Left colon (tissue), 2 donors: ENCODE results near the gene PLEKHG4B. TPM values are rescaled to one million over a fixed set of nuclear protein-coding genes. Genes with fewer than 3 reads are reported as not detected.
"Not testable (repeated sequence)": the region's sequence is repeated elsewhere in the genome, so short reads cannot be mapped to it uniquely, and the experiment has no call there.

Experiments
- ATAC-seq: fragments of 200-7000 bp; cut with Tn5 transposase; one replicate; pipeline ENCODE4 v1.9.1; 2020; ENCODE audit warnings: mild to moderate bottlenecking, moderate library complexity
- DNase-seq, 2 donors: peaks; one replicate each; pipeline ENCODE4 v3.0.0-alpha.2; 2020
- intact Hi-C, 2 donors: fragments of 100-400 bp; cut with DNase I in 1 of 2; cut with micrococcal nuclease in 1 of 2; formaldehyde crosslinking; loops; one replicate each; pipeline versions ENCODE4 v1.11.2 to v1.14.0; 2022; cut with DNase I, micrococcal nuclease
- total RNA-seq, 2 donors: library from RNA; stranded (reverse); fragmentation: NEBNext Ultra II Directional; extraction: Animal tissue kit (Norgen Biotek cat#: 25700); gene quantifications; one replicate each; pipeline ENCODE4 v1.2.1, GENCODE V29; 2021
- donor health status: DM: no; HTN: no; CAD: no.
- donor health status: DM: yes; HTN: yes; CAD: no.

Gene PLEKHG4B
- total RNA-seq, 2 donors from 2014 or later = 0.39 TPM; not detected in 1

DNA sequence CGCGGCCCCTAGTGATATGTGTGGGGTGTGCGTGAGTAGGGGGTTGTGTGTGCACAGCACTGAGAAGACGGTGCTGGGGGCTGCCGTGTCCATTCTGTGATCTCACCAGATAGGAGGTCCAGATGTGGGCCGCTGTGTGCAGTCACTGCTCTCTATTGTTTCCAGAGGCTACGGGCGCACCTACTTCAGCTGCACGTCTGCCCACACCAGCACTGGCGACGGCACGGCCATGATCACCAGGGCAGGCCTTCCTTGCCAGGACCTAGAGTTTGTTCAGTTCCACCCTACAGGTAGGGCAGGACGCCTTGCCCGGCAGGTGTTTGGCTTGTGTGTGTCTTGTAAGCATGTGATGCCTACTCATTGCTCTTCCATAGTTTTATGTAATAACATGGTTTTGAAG, 138.7 kb downstream of the PLEKHG4B start:
- intact Hi-C loops = no loop called here
- ATAC-seq (peak; percentile 13), DNase-seq (no peak)

DNA sequence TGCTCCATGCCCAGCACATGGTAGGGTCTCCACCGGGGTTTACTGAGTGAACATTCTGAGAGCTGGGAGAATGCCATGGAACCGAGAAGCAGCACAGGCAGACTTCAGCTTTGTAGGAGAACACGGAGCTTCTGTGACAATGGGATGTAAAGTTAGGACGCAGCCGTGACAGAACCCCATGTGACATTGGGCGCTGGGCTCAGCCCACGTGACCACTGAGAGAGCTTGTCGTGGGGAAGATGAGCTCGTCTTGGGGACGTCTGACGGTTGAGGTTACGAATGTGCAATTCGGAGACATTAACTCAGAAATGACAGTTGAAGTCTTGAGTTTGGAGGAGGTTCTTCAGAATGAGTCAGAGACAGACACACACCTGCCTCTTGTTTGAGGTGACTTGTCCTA, 139.7 kb downstream of the PLEKHG4B start:
- ATAC-seq = no peak
- intact Hi-C loops = no loop called here
- no peak for DNase-seq

DNA sequence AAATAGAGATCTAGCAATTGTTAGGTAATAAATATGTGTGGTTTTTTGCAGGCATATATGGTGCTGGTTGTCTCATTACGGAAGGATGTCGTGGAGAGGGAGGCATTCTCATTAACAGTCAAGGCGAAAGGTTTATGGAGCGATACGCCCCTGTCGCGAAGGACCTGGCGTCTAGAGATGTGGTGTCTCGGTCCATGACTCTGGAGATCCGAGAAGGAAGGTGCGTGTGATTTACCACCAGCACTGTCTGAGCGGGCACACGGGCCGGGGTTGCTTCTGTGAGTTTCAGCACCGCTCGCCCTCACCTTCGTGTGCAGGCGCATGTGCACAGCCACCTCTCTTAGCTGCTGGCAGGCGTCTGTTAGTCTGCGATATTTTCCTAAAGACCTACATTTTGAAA, 141.5 kb downstream of the PLEKHG4B start:
- DNase-seq, ATAC-seq, intact Hi-C loops: not testable (repeated sequence)

DNA sequence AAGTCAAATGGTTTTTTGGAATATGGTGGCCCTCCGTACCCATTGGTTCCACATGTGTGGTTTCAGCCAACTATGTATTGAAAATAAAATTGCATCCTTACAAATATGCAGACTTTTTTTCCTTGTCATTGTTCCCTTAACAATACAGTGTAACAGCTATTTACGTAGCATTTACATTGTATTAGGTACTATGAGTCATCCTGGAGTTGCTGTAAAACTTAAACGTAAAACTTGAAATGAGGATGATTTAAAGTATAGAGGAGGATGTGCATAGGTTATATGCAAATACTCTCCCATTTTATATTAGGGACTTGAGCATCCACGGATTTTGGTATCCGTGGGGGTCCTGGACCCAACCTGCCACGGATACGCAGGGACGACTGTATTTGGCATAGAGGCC, 142.5 kb downstream of the PLEKHG4B start:
- no peak for ATAC-seq
- intact Hi-C loops = no loop called here
- no peak for DNase-seq

DNA sequence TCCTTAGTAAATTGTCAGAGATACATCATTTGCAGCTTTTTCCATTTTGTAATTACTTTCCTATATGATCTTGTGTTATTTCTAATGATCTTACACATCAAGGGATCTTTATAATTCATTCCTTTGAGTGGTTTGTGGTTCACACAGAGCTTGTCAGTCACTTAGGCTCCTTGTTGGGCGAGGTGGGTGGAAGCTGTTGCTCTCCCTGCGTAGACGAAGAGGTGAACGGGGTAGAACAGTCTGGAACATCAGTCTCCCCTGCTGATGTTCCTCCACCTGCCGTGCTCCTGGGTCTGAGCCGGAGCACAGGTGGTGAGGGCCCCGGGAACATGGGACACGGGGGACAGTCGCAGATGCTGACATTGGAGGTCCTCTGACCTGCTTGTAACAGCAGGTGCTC, 143.6 kb downstream of the PLEKHG4B start:
- ATAC-seq, intact Hi-C loops, DNase-seq: not testable (repeated sequence)

DNA sequence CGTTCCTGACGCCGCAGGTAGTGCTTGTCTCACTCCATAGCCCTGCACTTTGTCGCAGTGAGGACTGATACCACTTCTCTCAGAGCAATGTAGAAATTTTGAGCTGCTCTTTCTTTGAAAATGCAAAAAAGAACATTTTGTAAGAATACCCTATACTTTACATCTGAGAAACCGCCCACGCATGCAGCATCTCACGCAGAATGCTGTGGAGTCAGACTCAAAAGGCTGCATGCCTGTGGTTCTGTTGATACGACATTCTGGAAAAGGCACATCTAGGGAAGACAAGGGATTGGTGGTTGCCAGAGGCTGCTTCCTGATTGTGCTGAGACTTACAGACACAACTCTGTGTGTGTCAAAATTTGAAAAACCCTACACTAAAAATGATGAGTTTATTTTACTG, 146.0 kb downstream of the PLEKHG4B start:
- intact Hi-C loops, ATAC-seq, DNase-seq: not testable (repeated sequence)

Other genes with a start within 250 kb of the PLEKHG4B start
- gene LRRC14B, start 99.3 kb downstream of the PLEKHG4B start, total RNA-seq = not detected
- gene CCDC127, start 126.0 kb downstream of the PLEKHG4B start, total RNA-seq = 1 to 10 TPM; 3.7 to 3.8 TPM
- gene SDHA, start 126.2 kb downstream of the PLEKHG4B start, total RNA-seq = 100 to 1,000 TPM; 331 to 370 TPM
- gene PDCD6, start 179.5 kb downstream of the PLEKHG4B start, total RNA-seq = 100 to 1,000 TPM in 1 of 2 donors, 10 to 100 TPM in 1; 95.2 to 118 TPM
- 1 to 10 TPM; 1.6 to 3.3 TPM for gene AHRR, start 229.5 kb downstream of the PLEKHG4B start, total RNA-seq